GM18873 (cell line): Measurements from ENCODE around the gene AREG.

Experiments used
- ATAC-seq: cut with Tn5 transposase; IDR thresholded peaks from one replicate; pipeline ENCODE4 v1.9.1; 2021; ENCODE audit warnings: mild to moderate bottlenecking, moderate library complexity, moderate number of reproducible peaks; ENCODE audit not compliant: unreplicated experiment, low FRiP score

The AREG gene

GRCh38 chr4:74431113-74431826 is 13.7 kb upstream of the AREG start:
- peak; percentile 95 for ATAC-seq

- no peak for ATAC-seq
Measured at GRCh38 chr4:74433043-74433442, 11.9 kb upstream of the AREG start.

- ATAC-seq: no peak
Measured at GRCh38 chr4:74433541-74434172, 11.3 kb upstream of the AREG start.

- no peak for ATAC-seq
Measured at GRCh38 chr4:74435296-74435695, 9.6 kb upstream of the AREG start.

GRCh38 chr4:74437866-74438265 is 7.1 kb upstream of the AREG start:
- ATAC-seq: no peak

GRCh38 chr4:74438661-74439060 is 6.3 kb upstream of the AREG start:
- no peak for ATAC-seq

GRCh38 chr4:74439952-74440351 is 5.0 kb upstream of the AREG start:
- no peak for ATAC-seq

GRCh38 chr4:74440356-74440755 is 4.6 kb upstream of the AREG start:
- ATAC-seq: no peak

GRCh38 chr4:74441744-74442143 is 3.2 kb upstream of the AREG start:
- ATAC-seq: no peak

GRCh38 chr4:74446193-74446868 is 1.4 kb downstream of the AREG start:
- ATAC-seq: no peak

GRCh38 chr4:74446896-74447295 is 2.0 kb downstream of the AREG start:
- ATAC-seq: no peak

- ATAC-seq: no peak
Measured at GRCh38 chr4:74447636-74448233, 2.8 kb downstream of the AREG start.

GRCh38 chr4:74449571-74450297 is 4.8 kb downstream of the AREG start:
- ATAC-seq: no peak

- no peak for ATAC-seq
Measured at GRCh38 chr4:74450298-74450683, 5.4 kb downstream of the AREG start.

GRCh38 chr4:74451214-74451661 is 6.3 kb downstream of the AREG start:
- no peak for ATAC-seq

GRCh38 chr4:74453037-74453635 is 8.2 kb downstream of the AREG start:
- ATAC-seq: no peak

- ATAC-seq: no peak
Measured at GRCh38 chr4:74453829-74454742, 9.2 kb downstream of the AREG start.

- no peak for ATAC-seq
Measured at GRCh38 chr4:74455361-74456055, 10.6 kb downstream of the AREG start.
